Smooth muscle cell (in vitro differentiated cells): ENCODE measurements around the gene UPK2. TPM values are rescaled to one million over a fixed set of nuclear protein-coding genes. Genes with fewer than 3 reads are reported as not detected.

Experiments
- DNase-seq: peaks from one replicate; lab custom pipeline; 2025; ENCODE audit not compliant: unreplicated experiment; lab: John Stamatoyannopoulos, UW
- H2AFZ ChIP-seq: fragments of 200-600 bp; sonication (generic); 2 replicates; pipeline ENCODE4 v1.6.0; 2016; ENCODE audit warnings: antibody characterized with exemption, low read depth, mild to moderate bottlenecking
- H3F3A ChIP-seq: fragments of 200-600 bp; sonication (generic); 2 replicates; pipeline ENCODE4 v1.6.0; 2017; ENCODE audit warnings: antibody characterized with exemption, low read depth
- H3K27ac ChIP-seq: fragments of 200-600 bp; sonication (generic); 2 replicates; pipeline ENCODE4 v1.5.1; 2016; ENCODE audit warnings: low read depth, mild to moderate bottlenecking
- H3K27me3 ChIP-seq: fragments of 200-600 bp; sonication (generic); 2 replicates; pipeline ENCODE4 v1.6.1; 2016; ENCODE audit warnings: low read depth, mild to moderate bottlenecking
- H3K36me3 ChIP-seq: fragments of 200-600 bp; sonication (generic); 2 replicates; pipeline ENCODE4 v1.5.1; 2016; ENCODE audit warnings: low read depth
- H3K4me1 ChIP-seq: fragments of 200-600 bp; sonication (generic); 2 replicates; pipeline ENCODE4 v1.5.1; 2016; ENCODE audit warnings: low read depth
- H3K4me2 ChIP-seq: fragments of 200-600 bp; sonication (generic); 2 replicates; pipeline ENCODE4 v1.6.0; 2016; ENCODE audit warnings: mild to moderate bottlenecking
- H3K4me3 ChIP-seq: fragments of 200-600 bp; sonication (generic); 2 replicates; pipeline ENCODE4 v1.5.1; 2016; ENCODE audit warnings: mild to moderate bottlenecking
- H3K79me2 ChIP-seq: fragments of 200-600 bp; sonication (generic); 2 replicates; pipeline ENCODE4 v1.6.0; 2016; ENCODE audit warnings: low read depth, mild to moderate bottlenecking
- H3K9ac ChIP-seq: fragments of 200-600 bp; sonication (generic); 2 replicates; pipeline ENCODE4 v1.6.0; 2016; ENCODE audit warnings: low read depth
- H3K9me3 ChIP-seq: fragments of 200-600 bp; sonication (generic); replicated peaks from 2 replicates; pipeline ENCODE4 v1.5.1; 2016; ENCODE audit warnings: low read depth
- H4K20me1 ChIP-seq: fragments of 200-600 bp; sonication (generic); 2 replicates; pipeline ENCODE4 v1.6.0; 2016; ENCODE audit warnings: low read depth
- CTCF ChIP-seq: fragments of 200-600 bp; sonication (generic); IDR thresholded peaks from 2 replicates; pipeline ENCODE4 v1.5.1; 2017; ENCODE audit warnings: borderline replicate concordance, mild to moderate bottlenecking, antibody characterized with exemption; ENCODE audit not compliant: insufficient read depth, poor library complexity, severe bottlenecking
- WGBS: methylation state at CpG from one replicate; pipeline ENCODE4 v1.1.7; 2016; ENCODE audit warnings: low lambda C conversion rate; 5-methylcytosine and 5-hydroxymethylcytosine counted together
- polyA plus RNA-seq: library from polyadenylated mRNA; unstranded; fragments of >200 nt; fragmentation: Nextera tagmentation; extraction: Ambion mirVana; gene quantifications from 2 replicates; pipeline ENCODE4 v1.2.1, GENCODE V29; 2016
- total RNA-seq: library from RNA; depleted of rRNA; stranded (reverse); fragments of >200 nt; gene quantifications from 2 replicates; pipeline ENCODE4 v1.2.3, GENCODE V29; 2014

UPK2 gene
- total and polyA plus RNA-seq, 2 experiments from 2014 or later, result 1.4 TPM; not detected in 1

- H3K27me3 ChIP-seq, result no peaks in the 10 kb centered on the region
- peaks cover 88% of the 10 kb centered on the region for H3K4me1 ChIP-seq
- no peak overlapping the region for H3K4me3 ChIP-seq
- peak overlapping the region; percentile 97 for H3K9ac ChIP-seq
- TF ChIP-seq CTCF, result no peak
- H2AFZ ChIP-seq, result no peak overlapping the region
- peak overlapping the region; percentile 100 for H3K27ac ChIP-seq
- 96% methylated on average over 2 of the region's 2 CpGs for WGBS
- no peak for DNase-seq
- H3K79me2 ChIP-seq, result peaks cover 49% of the 10 kb centered on the region
- H3F3A ChIP-seq, result peaks cover 50% of the 10 kb centered on the region
- H4K20me1 ChIP-seq, result peaks cover 4% of the 10 kb centered on the region
- H3K4me2 ChIP-seq, result peak overlapping the region; percentile 91
- H3K9me3 ChIP-seq, result no peaks in the 10 kb centered on the region
- H3K36me3 ChIP-seq, result no peaks in the 10 kb centered on the region
These were observed 40.7 kb upstream of the UPK2 start for GRCh38 chr11:118915396-118915795.

GRCh38 chr11:118915941-118916841 lies 39.9 kb upstream of the UPK2 start:
- no peaks in the 10 kb centered on the region for H3K27me3 ChIP-seq
- H3K36me3 ChIP-seq, result no peaks in the 10 kb centered on the region
- WGBS, result 63% methylated on average over 10 of the region's 10 CpGs
- DNase-seq, result no peak
- peaks cover 49% of the 10 kb centered on the region for H3K79me2 ChIP-seq
- H3K4me2 ChIP-seq, result peak overlapping the region; percentile 91
- H4K20me1 ChIP-seq, result peaks cover 12% of the 10 kb centered on the region
- H2AFZ ChIP-seq, result no peak overlapping the region
- TF ChIP-seq CTCF, result no peak
- peaks cover 89% of the 10 kb centered on the region for H3K4me1 ChIP-seq
- peak overlapping the region; percentile 100 for H3K27ac ChIP-seq
- peak overlapping the region; percentile 97 for H3K9ac ChIP-seq
- H3K4me3 ChIP-seq, result peak overlapping the region; percentile 14
- H3F3A ChIP-seq, result peaks cover 52% of the 10 kb centered on the region
- no peaks in the 10 kb centered on the region for H3K9me3 ChIP-seq

GRCh38 chr11:118916842-118917388 lies 39.2 kb upstream of the UPK2 start:
- TF ChIP-seq CTCF, result no peak
- peaks cover 57% of the 10 kb centered on the region for H3F3A ChIP-seq
- H3K4me1 ChIP-seq, result peaks cover 92% of the 10 kb centered on the region
- H4K20me1 ChIP-seq, result peaks cover 20% of the 10 kb centered on the region
- H3K36me3 ChIP-seq, result no peaks in the 10 kb centered on the region
- DNase-seq, result peak; percentile 28
- no peak overlapping the region for H2AFZ ChIP-seq
- no peaks in the 10 kb centered on the region for H3K9me3 ChIP-seq
- no peaks in the 10 kb centered on the region for H3K27me3 ChIP-seq
- H3K79me2 ChIP-seq, result peaks cover 54% of the 10 kb centered on the region
- H3K4me2 ChIP-seq, result peak overlapping the region; percentile 91
- under 1% methylated on average over 8 of the region's 8 CpGs for WGBS
- peak overlapping the region; percentile 97 for H3K9ac ChIP-seq
- peak overlapping the region; percentile 100 for H3K27ac ChIP-seq
- H3K4me3 ChIP-seq, result peak overlapping the region; percentile 14
